Prostate gland (tissue), 2 donors: ENCODE data around the gene STK17A.

Experiments
- CTCF ChIP-seq, 4 experiments: fragments of 200-600 bp in 2 of 4; fragments of 450-650 bp in 2 of 4; sonication (generic) in 2 of 4; IDR thresholded peaks; 1 replicate in 3 of 4; 2 replicates in 1 of 4; pipeline ENCODE4 v1.5.1; 2016 to 2019; ENCODE audit warnings: antibody characterized with exemption in 4 of 4, mild to moderate bottlenecking in 2 of 4, moderate library complexity in 2 of 4
- POLR2A ChIP-seq: fragments of 450-650 bp; IDR thresholded peaks from one replicate; pipeline ENCODE4 v1.6.1; 2016; ENCODE audit warnings: antibody characterized with exemption, mild to moderate bottlenecking
- POLR2AphosphoS5 ChIP-seq: sonication (generic); formaldehyde crosslinking; IDR thresholded peaks from one replicate; pipeline ENCODE4 v1.6.1; 2017; ENCODE audit warnings: antibody characterized with exemption

- TF ChIP-seq CTCF (IDR thresholded peaks at IDR 0.05) = no peak
- no peak for TF ChIP-seq POLR2A
- no peak for TF ChIP-seq POLR2AphosphoS5
Observed at GRCh38 chr7:43653891-43654504, 71.1 kb downstream of the STK17A start.
